ENCODE results near the gene IRAK4. TPM values are rescaled to one million over a fixed set of nuclear protein-coding genes. Genes with fewer than 3 reads are reported as not detected.

Gene IRAK4
- total RNA-seq, 1 donor from 2014 or later, result 5.4 TPM

- DNase-seq (ENCODE audit: low read depth, low spot score), result no peak
- no peak overlapping the region for H3K4me3 Mint-ChIP-seq
- peaks cover 4% of the 10 kb centered on the region for H3K9me3 Mint-ChIP-seq
- H3K36me3 Mint-ChIP-seq (ENCODE audit: low read depth), result peaks cover 6% of the 10 kb centered on the region
- no peak overlapping the region for H3K27ac Mint-ChIP-seq (ENCODE audit: unreplicated experiment)
- no peak for TF ChIP-seq CTCF (conservative IDR thresholded peaks at IDR 0.05)
- peaks cover 8% of the 10 kb centered on the region for H3K4me1 Mint-ChIP-seq
- H3K27me3 Mint-ChIP-seq (ENCODE audit: low read depth), result no peaks in the 10 kb centered on the region
These were observed 4.7 kb upstream of the IRAK4 start for GRCh38 chr12:43754015-43754414.

GRCh38 chr12:43758247-43758727 is 464 bp upstream of the IRAK4 start:
- TF ChIP-seq CTCF (conservative IDR thresholded peaks at IDR 0.05), result no peak
- Mint-ChIP-seq H3K27me3 (ENCODE audit: low read depth) (no peaks in the 10 kb centered on the region), H3K4me3 (peak overlapping the region; percentile 92), H3K4me1 (peaks cover 15% of the 10 kb centered on the region), H3K27ac (ENCODE audit: unreplicated experiment) (no peak overlapping the region), H3K36me3 (ENCODE audit: low read depth) (peaks cover 4% of the 10 kb centered on the region), H3K9me3 (peaks cover 3% of the 10 kb centered on the region)
- DNase-seq (ENCODE audit: low read depth, low spot score), result peak; percentile 2

- TF ChIP-seq CTCF (conservative IDR thresholded peaks at IDR 0.05), result no peak
- Mint-ChIP-seq H3K27ac (ENCODE audit: unreplicated experiment) (no peak overlapping the region), H3K36me3 (ENCODE audit: low read depth) (peaks cover 4% of the 10 kb centered on the region), H3K27me3 (ENCODE audit: low read depth) (no peaks in the 10 kb centered on the region), H3K9me3 (peaks cover 3% of the 10 kb centered on the region), H3K4me1 (peaks cover 15% of the 10 kb centered on the region), H3K4me3 (peak overlapping the region; percentile 56)
- DNase-seq (ENCODE audit: low read depth, low spot score), result no peak
These were observed 1.6 kb downstream of the IRAK4 start for GRCh38 chr12:43760396-43760795.

- H3K27ac Mint-ChIP-seq (ENCODE audit: unreplicated experiment), result no peak overlapping the region
- no peak for DNase-seq (ENCODE audit: low read depth, low spot score)
- TF ChIP-seq CTCF (conservative IDR thresholded peaks at IDR 0.05), result no peak
- no peak overlapping the region for H3K4me3 Mint-ChIP-seq
- H3K36me3 Mint-ChIP-seq (ENCODE audit: low read depth), result peaks cover 2% of the 10 kb centered on the region
- H3K27me3 Mint-ChIP-seq (ENCODE audit: low read depth), result no peaks in the 10 kb centered on the region
- H3K9me3 Mint-ChIP-seq, result peaks cover 3% of the 10 kb centered on the region
- peaks cover 15% of the 10 kb centered on the region for H3K4me1 Mint-ChIP-seq
These were observed 2.7 kb downstream of the IRAK4 start for GRCh38 chr12:43761500-43761899.

GRCh38 chr12:43762596-43762995 is 3.8 kb downstream of the IRAK4 start:
- Mint-ChIP-seq H3K9me3 (peaks cover 3% of the 10 kb centered on the region), H3K36me3 (ENCODE audit: low read depth) (no peaks in the 10 kb centered on the region), H3K4me1 (peaks cover 13% of the 10 kb centered on the region), H3K27ac (ENCODE audit: unreplicated experiment) (no peak overlapping the region), H3K4me3 (no peak overlapping the region), H3K27me3 (ENCODE audit: low read depth) (no peaks in the 10 kb centered on the region)
- DNase-seq (ENCODE audit: low read depth, low spot score), result no peak
- no peak for TF ChIP-seq CTCF (conservative IDR thresholded peaks at IDR 0.05)

- peaks cover 3% of the 10 kb centered on the region for H3K9me3 Mint-ChIP-seq
- peaks cover 7% of the 10 kb centered on the region for H3K4me1 Mint-ChIP-seq
- H3K4me3 Mint-ChIP-seq, result no peak overlapping the region
- no peaks in the 10 kb centered on the region for H3K36me3 Mint-ChIP-seq (ENCODE audit: low read depth)
- no peak for TF ChIP-seq CTCF (conservative IDR thresholded peaks at IDR 0.05)
- H3K27me3 Mint-ChIP-seq (ENCODE audit: low read depth), result no peaks in the 10 kb centered on the region
- no peak overlapping the region for H3K27ac Mint-ChIP-seq (ENCODE audit: unreplicated experiment)
- DNase-seq (ENCODE audit: low read depth, low spot score), result no peak
These were observed 5.0 kb downstream of the IRAK4 start for GRCh38 chr12:43763769-43764168.

Measured in neural crest cell (in vitro differentiated cells).